Liver (tissue), 9 donors: ENCODE results near the gene ZEB1. TPM values are rescaled to one million over a fixed set of nuclear protein-coding genes. Genes with fewer than 3 reads are reported as not detected.
A peak's percentile ranks its signal among the peaks of the same experiment; 100 is the strongest.
"Not testable (repeated sequence)": the region's sequence is repeated elsewhere in the genome, so short reads cannot be mapped to it uniquely, and the experiment has no call there.

ENCODE experiments used
- DNase-seq: peaks from one replicate; pipeline ENCODE4 v3.0.0-alpha.2; 2017; ENCODE audit warnings: low spot score
- H3K27ac ChIP-seq, 2 donors: one replicate each; pipeline ENCODE4 v1.7.0; 2013; ENCODE audit warnings: inconsistent platforms in 2 of 2, low read length in 2 of 2, control low read depth in 1 of 2, low read depth in 1 of 2, mild to moderate bottlenecking in 1 of 2
- H3K27me3 ChIP-seq, 4 donors: one replicate each; pipeline versions ENCODE4 v1.6.1 to v1.7.0; 2013; ENCODE audit warnings: low read length in 3 of 4, inconsistent platforms in 1 of 4, mild to moderate bottlenecking in 1 of 4, moderate library complexity in 1 of 4; ENCODE audit not compliant: control insufficient read depth in 4 of 4, insufficient read depth in 4 of 4
- H3K36me3 ChIP-seq, 4 donors: one replicate each; pipeline versions ENCODE4 v1.6.1 to v1.7.0; 2013; ENCODE audit warnings: low read length in 3 of 4, mild to moderate bottlenecking in 3 of 4, low read depth in 1 of 4, moderate library complexity in 1 of 4; ENCODE audit not compliant: control insufficient read depth in 4 of 4, insufficient read depth in 3 of 4
- H3K4me1 ChIP-seq, 4 donors: one replicate each; pipeline versions ENCODE4 v1.6.1 to v1.7.0; 2013; ENCODE audit warnings: low read length in 3 of 4, mild to moderate bottlenecking in 3 of 4, moderate library complexity in 1 of 4; ENCODE audit not compliant: control insufficient read depth in 4 of 4, insufficient read depth in 4 of 4
- H3K4me3 ChIP-seq, 3 donors: one replicate each; pipeline versions ENCODE4 v1.6.1 to v1.7.0; 2013; ENCODE audit warnings: low read length in 3 of 3, control low read depth in 1 of 3, low read depth in 1 of 3, mild to moderate bottlenecking in 1 of 3
- H3K9ac ChIP-seq, 2 donors: one replicate each; pipeline ENCODE4 v1.7.0; 2013; ENCODE audit warnings: low read length in 2 of 2, mild to moderate bottlenecking in 2 of 2, moderate library complexity in 2 of 2, control low read depth in 1 of 2, low read depth in 1 of 2
- H3K9me3 ChIP-seq, 4 donors: one replicate each; pipeline versions ENCODE4 v1.6.1 to v1.7.0; 2013; ENCODE audit warnings: low read length in 3 of 4; ENCODE audit not compliant: control insufficient read depth in 4 of 4
- FOXA1 ChIP-seq: IDR thresholded peaks from 2 replicates; pipeline ENCODE4 v1.6.1; 2016; ENCODE audit warnings: antibody characterized with exemption
- HNF4A ChIP-seq, 2 donors: conservative IDR thresholded peaks; 2 replicates each; pipeline ENCODE4 v1.6.1; 2016; ENCODE audit warnings: antibody characterized with exemption in 2 of 2, mild to moderate bottlenecking in 2 of 2
- HNF4G ChIP-seq: IDR thresholded peaks from 2 replicates; pipeline ENCODE4 v1.6.1; 2016; ENCODE audit warnings: antibody characterized with exemption
- MAX ChIP-seq: IDR thresholded peaks from 2 replicates; pipeline ENCODE4 v1.6.1; 2016; ENCODE audit warnings: antibody characterized with exemption
- REST ChIP-seq: IDR thresholded peaks from 2 replicates; pipeline ENCODE4 v1.6.1; 2016; ENCODE audit warnings: antibody characterized with exemption, mild to moderate bottlenecking
- SP1 ChIP-seq: IDR thresholded peaks from 2 replicates; pipeline ENCODE4 v1.6.1; 2018; ENCODE audit warnings: antibody characterized with exemption, mild to moderate bottlenecking
- TAF1 ChIP-seq: conservative IDR thresholded peaks from 2 replicates; pipeline ENCODE4 v1.6.1; 2016; ENCODE audit warnings: antibody characterized with exemption, mild to moderate bottlenecking
- WGBS: extraction: QIAGEN DNeasy Blood & Tissue Kit; methylation state at CpG from one replicate; pipeline ENCODE4 v1.1.7; 2013; 5-methylcytosine and 5-hydroxymethylcytosine counted together
- polyA plus RNA-seq, 2 donors: library from polyadenylated mRNA; stranded (reverse) in 1 of 2; unstranded in 1 of 2; fragments of 200-250 nt in 1 of 2; fragments of >200 nt in 1 of 2; fragmentation: Nextera tagmentation in 1 of 2; extraction: Ambion mirVana in 1 of 2; gene quantifications; one replicate each; pipeline versions ENCODE4 v1.2.1 to v1.2.3, GENCODE V29; 2013 to 2015
- total RNA-seq, 2 donors: library from RNA; depleted of rRNA; stranded (reverse); fragments of >200 nt; gene quantifications; one replicate each; pipeline ENCODE4 v1.2.3, GENCODE V29; 2014
- TF ChIP-seq, protein P1 (sequence below): fragments of 150-350 bp; IDR thresholded peaks from 2 replicates; pipeline ENCODE4 v1.5.1; 2017; ENCODE audit warnings: improper control_type of control experiment, low read depth, low read length; ENCODE audit not compliant: missing input control
- donor health status: healthy.
- donor health status: healthy.
- donor health status: healthy.
- donor health status: healthy.
- donor health status: healthy.

Gene ZEB1
- total and polyA plus RNA-seq, 4 donors, result 3.2 to 19.6 (median 6.5) TPM

DNA sequence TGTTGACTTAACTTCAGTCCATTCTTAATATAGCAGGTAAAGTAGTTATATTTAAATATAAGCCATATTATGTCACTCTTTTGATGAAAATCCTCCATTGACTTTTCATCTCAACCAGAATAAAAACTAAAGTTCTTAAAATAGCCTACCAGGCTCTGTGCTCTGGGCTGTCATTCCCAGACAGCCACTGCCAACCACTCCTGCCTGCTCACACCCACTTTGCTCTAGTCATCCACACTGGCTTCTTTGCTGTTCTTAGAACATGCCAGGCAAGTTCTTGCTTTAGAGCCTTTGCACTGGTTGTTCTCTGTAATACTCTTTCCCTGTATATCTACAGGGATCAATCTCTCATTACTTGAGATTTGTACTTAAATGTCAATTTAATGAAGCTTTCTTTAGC is 80.6 kb downstream of the ZEB1 start:
- H3K9me3 ChIP-seq, result no peaks in the 10 kb centered on the region
- peaks cover 2 to 8% (median 3%) of the 10 kb centered on the region in 4 donors for H3K4me1 ChIP-seq
- no peak overlapping the region for H3K27ac ChIP-seq
- no peak for TF ChIP-seq MAX
- no peak for TF ChIP-seq TAF1
- H3K4me3 ChIP-seq, result no peak overlapping the region
- no peak for DNase-seq
- H3K27me3 ChIP-seq, result no peaks in the 10 kb centered on the region
- no peak overlapping the region for H3K9ac ChIP-seq
- no peaks in the 10 kb centered on the region for H3K36me3 ChIP-seq

GRCh38 chr10:31401287-31401686 is 82.3 kb downstream of the ZEB1 start:
- Histone ChIP-seq H3K9me3 (no peaks in the 10 kb centered on the region), H3K4me1 (peaks cover 2 to 8% (median 7%) of the 10 kb centered on the region in 4 donors), H3K27ac (no peak overlapping the region), H3K36me3 (no peaks in the 10 kb centered on the region), H3K9ac (no peak overlapping the region), H3K4me3 (no peak overlapping the region), H3K27me3 (no peaks in the 10 kb centered on the region)
- TF ChIP-seq FOXA1 (no peak), REST (no peak), HNF4G (no peak), SP1 (no peak)
- TF ChIP-seq, protein P1, sequence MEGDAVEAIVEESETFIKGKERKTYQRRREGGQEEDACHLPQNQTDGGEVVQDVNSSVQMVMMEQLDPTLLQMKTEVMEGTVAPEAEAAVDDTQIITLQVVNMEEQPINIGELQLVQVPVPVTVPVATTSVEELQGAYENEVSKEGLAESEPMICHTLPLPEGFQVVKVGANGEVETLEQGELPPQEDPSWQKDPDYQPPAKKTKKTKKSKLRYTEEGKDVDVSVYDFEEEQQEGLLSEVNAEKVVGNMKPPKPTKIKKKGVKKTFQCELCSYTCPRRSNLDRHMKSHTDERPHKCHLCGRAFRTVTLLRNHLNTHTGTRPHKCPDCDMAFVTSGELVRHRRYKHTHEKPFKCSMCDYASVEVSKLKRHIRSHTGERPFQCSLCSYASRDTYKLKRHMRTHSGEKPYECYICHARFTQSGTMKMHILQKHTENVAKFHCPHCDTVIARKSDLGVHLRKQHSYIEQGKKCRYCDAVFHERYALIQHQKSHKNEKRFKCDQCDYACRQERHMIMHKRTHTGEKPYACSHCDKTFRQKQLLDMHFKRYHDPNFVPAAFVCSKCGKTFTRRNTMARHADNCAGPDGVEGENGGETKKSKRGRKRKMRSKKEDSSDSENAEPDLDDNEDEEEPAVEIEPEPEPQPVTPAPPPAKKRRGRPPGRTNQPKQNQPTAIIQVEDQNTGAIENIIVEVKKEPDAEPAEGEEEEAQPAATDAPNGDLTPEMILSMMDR, result no peak
- no peak for DNase-seq
- WGBS, result 82% methylated on average over 3 of the region's 3 CpGs

DNA sequence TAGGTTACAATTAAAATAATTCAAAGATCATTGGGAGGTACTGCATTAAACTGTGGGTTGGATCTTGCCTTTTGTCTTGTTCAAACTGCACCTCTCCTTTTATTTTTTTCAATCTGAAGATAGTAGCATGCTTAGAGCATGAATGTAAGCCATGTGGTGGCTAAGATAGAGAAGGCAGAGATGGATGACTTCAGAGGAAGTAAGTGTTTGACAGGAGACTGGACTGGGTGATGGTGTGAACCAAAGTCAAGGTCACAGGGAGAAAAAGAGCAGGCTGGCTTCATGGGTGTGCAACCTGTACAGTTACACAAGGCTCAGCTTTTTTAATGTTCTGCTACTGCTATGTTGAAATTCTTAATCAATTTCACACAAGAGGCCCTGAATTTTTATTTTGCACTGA is 85.6 kb downstream of the ZEB1 start:
- Histone ChIP-seq H3K36me3 (no peaks in the 10 kb centered on the region), H3K27me3 (no peaks in the 10 kb centered on the region), H3K9me3 (no peaks in the 10 kb centered on the region), H3K27ac (no peak overlapping the region), H3K4me1 (peaks cover 2 to 8% (median 7%) of the 10 kb centered on the region in 4 donors), H3K9ac (no peak overlapping the region), H3K4me3 (no peak overlapping the region)
- no peak for DNase-seq
- TF ChIP-seq, protein P1, result no peak
- TF ChIP-seq HNF4A (conservative IDR thresholded peaks at IDR 0.05), result peak; percentile 38 to 55

DNA sequence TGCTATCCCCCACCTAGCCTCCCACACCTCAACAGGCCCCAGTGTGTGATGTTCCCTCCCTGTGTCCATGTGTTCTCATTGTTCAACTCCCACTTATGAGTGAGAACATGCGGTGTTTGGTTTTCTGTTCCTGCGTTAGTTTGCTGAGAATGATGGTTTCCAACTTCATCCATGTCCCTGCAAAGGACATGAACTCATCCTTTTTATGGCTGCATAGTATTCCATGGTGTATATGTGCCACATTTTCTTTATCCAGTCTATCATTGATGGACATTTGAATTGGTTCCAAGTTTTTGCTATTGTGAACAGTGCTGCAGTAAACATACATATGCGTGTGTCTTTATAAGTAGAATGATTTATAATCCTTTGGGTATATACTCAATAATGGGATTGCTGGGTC is 86.8 kb downstream of the ZEB1 start:
- H3K27me3 ChIP-seq, H3K4me3 ChIP-seq, DNase-seq, H3K36me3 ChIP-seq, H3K27ac ChIP-seq, H3K9me3 ChIP-seq, H3K9ac ChIP-seq, H3K4me1 ChIP-seq: not testable (repeated sequence)
- WGBS, result 87% methylated on average over 3 of the region's 3 CpGs

DNA sequence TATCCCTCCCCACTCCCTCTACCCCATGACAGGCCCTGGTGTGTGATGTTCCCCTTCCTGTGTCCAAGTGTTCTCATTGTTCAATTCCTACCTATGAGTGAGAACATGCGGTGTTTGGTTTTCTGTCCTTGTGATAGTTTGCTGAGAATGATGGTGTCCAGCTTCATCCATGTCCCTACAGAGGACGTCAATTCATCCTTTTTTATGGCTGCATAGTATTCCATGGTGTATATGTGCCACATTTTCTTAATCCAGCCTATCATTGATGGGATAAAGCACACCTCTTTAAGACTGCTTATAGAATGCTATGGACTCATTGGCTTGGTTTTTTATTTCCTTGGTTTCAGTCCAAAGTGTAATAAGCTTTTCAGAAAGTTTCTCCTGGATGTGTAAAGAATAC is 93.4 kb downstream of the ZEB1 start:
- not testable (repeated sequence) for H3K4me1 ChIP-seq, H3K9ac ChIP-seq, H3K9me3 ChIP-seq, DNase-seq, H3K36me3 ChIP-seq, H3K27me3 ChIP-seq, H3K4me3 ChIP-seq, H3K27ac ChIP-seq
- WGBS, result 97% methylated on average over 2 of the region's 2 CpGs
